ENCODE data around the gene SLC38A10. TPM values are rescaled to one million over a fixed set of nuclear protein-coding genes. Genes with fewer than 3 reads are reported as not detected.

Gene SLC38A10
- total RNA-seq, 1 donor from 2014 or later = 71.6 TPM

GRCh38 chr17:81240761-81241160, 54.3 kb downstream of the SLC38A10 start:
- DNase-seq (ENCODE audit: low read depth) = no peak
- no peak for TF ChIP-seq CTCF (conservative IDR thresholded peaks at IDR 0.05; ENCODE audit: low read depth, low read length)
- H3K4me3 ChIP-seq (ENCODE audit: low read depth, low read length) = no peak overlapping the region

GRCh38 chr17:81239714-81240555, 55.2 kb downstream of the SLC38A10 start:
- peak overlapping the region; percentile 94 for H3K4me3 ChIP-seq (ENCODE audit: low read depth, low read length)
- no peak for DNase-seq (ENCODE audit: low read depth)
- TF ChIP-seq CTCF (conservative IDR thresholded peaks at IDR 0.05; ENCODE audit: low read depth, low read length) = no peak

- peak within 1 kb of the TSS; percentile 94 for H3K4me3 ChIP-seq (ENCODE audit: low read depth, low read length)
- DNase-seq (ENCODE audit: low read depth) = peak; percentile 93
- no peak for TF ChIP-seq CTCF (conservative IDR thresholded peaks at IDR 0.05; ENCODE audit: low read depth, low read length)
Measured at GRCh38 chr17:81238815-81239713, 56.0 kb downstream of the SLC38A10 start, which contains the start of the genes NDUFAF8 and TEPSIN. NDUFAF8 (plus strand) TSS chr17:81239318; CDS start chr17:81239364, 46 bp downstream. TEPSIN (minus strand) TSS chr17:81239055; CDS start chr17:81239033, 22 bp downstream.

GRCh38 chr17:81238490-81238814, 56.7 kb downstream of the SLC38A10 start:
- DNase-seq (ENCODE audit: low read depth) = no peak
- no peak for TF ChIP-seq CTCF (conservative IDR thresholded peaks at IDR 0.05; ENCODE audit: low read depth, low read length)
- peak overlapping the region; percentile 94 for H3K4me3 ChIP-seq (ENCODE audit: low read depth, low read length)

- DNase-seq (ENCODE audit: low read depth) = no peak
- TF ChIP-seq CTCF (conservative IDR thresholded peaks at IDR 0.05; ENCODE audit: low read depth, low read length) = no peak
- peak overlapping the region; percentile 94 for H3K4me3 ChIP-seq (ENCODE audit: low read depth, low read length)
Measured at GRCh38 chr17:81237591-81238489, 57.3 kb downstream of the SLC38A10 start.

GRCh38 chr17:81236784-81237183, 58.3 kb downstream of the SLC38A10 start:
- no peak for TF ChIP-seq CTCF (conservative IDR thresholded peaks at IDR 0.05; ENCODE audit: low read depth, low read length)
- DNase-seq (ENCODE audit: low read depth) = no peak
- H3K4me3 ChIP-seq (ENCODE audit: low read depth, low read length) = no peak overlapping the region
